HepG2 (cell line): ENCODE measurements around the gene INSYN2B. TPM values are rescaled to one million over a fixed set of nuclear protein-coding genes. Genes with fewer than 3 reads are reported as not detected.

Experiments used
- ATAC-seq: fragments of 200-7000 bp; cut with Tn5 transposase; 3 replicates; pipeline ENCODE4 v1.9.1; 2020; ENCODE audit warnings: mild to moderate bottlenecking, moderate library complexity
- BruUV-seq: library from RNA; stranded (reverse); fragments of 400-500 nt; replicated peaks from 2 replicates; lab custom pipeline; 2021; lab: Mats Ljungman, UMichigan
- CTCF ChIA-PET: fragments of 300-600 bp; formaldehyde crosslinking; extraction: SDS; loops from one replicate; lab custom pipeline; 2021; ENCODE audit warnings: low total read pairs, inconsistent platforms, low intra/inter-chr PET ratio; lab: Yijun Ruan, JAX
- POLR2A ChIA-PET: fragments of 350-600 bp; sonication (Branson Sonifier 250); formaldehyde crosslinking; loops from one replicate; lab custom pipeline; 2020; ENCODE audit warnings: antibody characterized with exemption, inconsistent platforms; lab: Yijun Ruan, JAX
- DNase-seq: peaks from one replicate; pipeline ENCODE4 v3.0.0-alpha.2; 2015; ENCODE audit warnings: low spot score
- FAIRE-seq: peaks from 3 replicates; lab custom pipeline; 2011; peaks lifted over from hg19 to GRCh38; lab: Jason Lieb, UNC
- H2AFZ ChIP-seq: one replicate; pipeline ENCODE4 v1.6.1; 2011; ENCODE audit warnings: low read length, inconsistent platforms
- H3K27ac ChIP-seq: fragments of 300-600 bp; 3 replicates; pipeline ENCODE4 v1.8.0; 2011; ENCODE audit warnings: mixed run types, mild to moderate bottlenecking, mixed read lengths, low read length, inconsistent platforms; ENCODE audit not compliant: insufficient read depth; ENCODE audit errors: extremely low read length
- H3K27me3 ChIP-seq, 2 experiments: fragments of 200-600 bp in 1 of 2; 2 replicates in 1 of 2; 3 replicates in 1 of 2; pipeline versions ENCODE4 v1.6.0 to v1.8.0; 2011; ENCODE audit warnings: low read length in 2 of 2, mild to moderate bottlenecking in 2 of 2, moderate library complexity in 2 of 2, inconsistent platforms in 1 of 2; ENCODE audit not compliant: insufficient read depth in 2 of 2, control insufficient read depth in 1 of 2
- H3K36me3 ChIP-seq, 2 experiments: fragments of 200-600 bp in 1 of 2; replicated peaks in 1 of 2; 2 replicates in 1 of 2; 3 replicates in 1 of 2; pipeline versions ENCODE4 v1.5.1 to v1.8.0; 2011; ENCODE audit warnings: low read length in 2 of 2, inconsistent platforms in 1 of 2; ENCODE audit not compliant: insufficient read depth in 2 of 2, control insufficient read depth in 1 of 2
- H3K4me1 ChIP-seq: 2 replicates; pipeline ENCODE4 v1.5.1; 2012; ENCODE audit warnings: low read length, inconsistent platforms; ENCODE audit not compliant: insufficient read depth
- H3K4me2 ChIP-seq: 2 replicates; pipeline ENCODE4 v1.6.0; 2011; ENCODE audit warnings: low read depth, low read length, inconsistent platforms
- H3K4me3 ChIP-seq, 3 experiments: fragments of 200-600 bp in 1 of 3; sonication (generic), shearing (Covaris generic) in 1 of 3; replicated peaks in 1 of 3; 2 replicates each; pipeline ENCODE4 v1.5.1; 2011 to 2016; ENCODE audit warnings: low read length in 3 of 3, inconsistent platforms in 2 of 3, low read depth in 2 of 3, mild to moderate bottlenecking in 2 of 3, control low read depth in 1 of 3, mixed read lengths in 1 of 3; ENCODE audit not compliant: insufficient read depth in 1 of 3
- H3K79me2 ChIP-seq: one replicate; pipeline ENCODE4 v1.6.1; 2011; ENCODE audit warnings: low read length, inconsistent platforms; ENCODE audit not compliant: insufficient read depth
- H3K9ac ChIP-seq: 2 replicates; pipeline ENCODE4 v1.6.0; 2011; ENCODE audit warnings: mild to moderate bottlenecking, low read depth, low read length, inconsistent platforms; ENCODE audit not compliant: insufficient read depth
- H3K9me3 ChIP-seq: 2 replicates; pipeline ENCODE4 v1.5.1; 2012; ENCODE audit warnings: mild to moderate bottlenecking, low read length
- H4K20me1 ChIP-seq: 2 replicates; pipeline ENCODE4 v1.6.0; 2011; ENCODE audit warnings: inconsistent platforms, mild to moderate bottlenecking, low read length, moderate library complexity; ENCODE audit not compliant: insufficient read depth
- FOXA3 ChIP-seq: IDR thresholded peaks from 2 replicates; pipeline ENCODE4 v1.6.1; 2016; ENCODE audit warnings: missing genetic modification reagents, missing compliant biosample characterization
- KDM3A ChIP-seq: IDR thresholded peaks from 2 replicates; pipeline ENCODE4 v1.6.1; 2018; ENCODE audit warnings: low read depth, missing compliant biosample characterization
- NCOR1 ChIP-seq: fragments of 200-600 bp; sonication (generic); IDR thresholded peaks from 2 replicates; pipeline ENCODE4 v1.7.0; 2017; ENCODE audit warnings: antibody characterized with exemption, low read length, borderline replicate concordance
- PRPF4 ChIP-seq: fragments of 200-400 bp; formaldehyde crosslinking; IDR thresholded peaks from 2 replicates; pipeline ENCODE4 v1.6.1; 2016; ENCODE audit warnings: low read length, low read depth; ENCODE audit not compliant: poor library complexity, severe bottlenecking
- U2AF1 ChIP-seq: fragments of 200-400 bp; formaldehyde crosslinking; optimal IDR thresholded peaks from 2 replicates; pipeline ENCODE3; 2017; ENCODE audit warnings: mild to moderate bottlenecking, low read depth, low read length
- ZMYM4 ChIP-seq: sonication (generic); formaldehyde crosslinking; IDR thresholded peaks from 2 replicates; pipeline ENCODE4 v1.8.1; 2023; ENCODE audit warnings: mild to moderate bottlenecking, missing genetic modification reagents
- ZNF354B ChIP-seq: sonication (generic); formaldehyde crosslinking; IDR thresholded peaks from 2 replicates; pipeline ENCODE4 v1.8.0; 2022; ENCODE audit warnings: mild to moderate bottlenecking, missing genetic modification reagents
- ZNF709 ChIP-seq: sonication (generic); formaldehyde crosslinking; IDR thresholded peaks from 2 replicates; pipeline ENCODE4 v1.5.0; 2020; ENCODE audit warnings: mild to moderate bottlenecking, missing genetic modification reagents
- ZNF746 ChIP-seq: sonication (generic); formaldehyde crosslinking; IDR thresholded peaks from 2 replicates; pipeline ENCODE4 v1.8.0; 2022; ENCODE audit warnings: mild to moderate bottlenecking, missing genetic modification reagents
- WGBS: methylation state at CpG from one replicate; pipeline ENCODE4 v1.1.6; 2017; ENCODE audit warnings: low lambda C conversion rate; 5-methylcytosine and 5-hydroxymethylcytosine counted together
- in situ Hi-C: cut with HindIII; loops from 2 replicates; pipeline ENCODE4 v1.10.0; 2017; ENCODE audit warnings: low pct_unique_long_range_greater_than_20kb; ENCODE audit not compliant: extremely low pct_ligation_motif_present
- intact Hi-C: fragments of 100-400 bp; cut with micrococcal nuclease; formaldehyde crosslinking; loops from one replicate; pipeline ENCODE4 v1.10.0; 2022; ENCODE audit not compliant: unreplicated experiment
- polyA plus RNA-seq, 8 experiments: library from polyadenylated mRNA; depleted of rRNA in 3 of 8; stranded (reverse) in 7 of 8; unstranded in 1 of 8; fragments of >200 nt; fragmentation: Illumina TruSeq in 4 of 8; extraction: Trizol in 4 of 8; gene quantifications; 2 replicates each; pipeline versions ENCODE4 v1.2.1 to v1.2.3, GENCODE V29; 2011 to 2016; ENCODE audit warnings: low read depth in 4 of 8, missing spikeins in 1 of 8, mixed read lengths in 1 of 8; ENCODE audit not compliant: insufficient read depth in 1 of 8
- total RNA-seq, 5 experiments: library from RNA; depleted of rRNA; stranded (reverse); fragments of >200 nt; fragmentation: Illumina TruSeq; extraction: Trizol; gene quantifications; 2 replicates each; pipeline ENCODE4 v1.2.3, GENCODE V29; 2016; ENCODE audit warnings: low read depth in 1 of 5
- TF ChIP-seq, protein P1 (sequence below): sonication (generic); formaldehyde crosslinking; IDR thresholded peaks from 2 replicates; pipeline ENCODE4 v1.4.0; 2020; ENCODE audit warnings: missing genetic modification reagents
- TF ChIP-seq, protein P2 (sequence below): sonication (generic); formaldehyde crosslinking; IDR thresholded peaks from 2 replicates; pipeline ENCODE4 v1.8.1; 2023; ENCODE audit warnings: mild to moderate bottlenecking, missing genetic modification reagents

The INSYN2B gene
- total and polyA plus RNA-seq, 2 of the 13 experiments (the other 11 are each of a cell fraction or from before 2014, with no cell fraction given): not detected

DNA sequence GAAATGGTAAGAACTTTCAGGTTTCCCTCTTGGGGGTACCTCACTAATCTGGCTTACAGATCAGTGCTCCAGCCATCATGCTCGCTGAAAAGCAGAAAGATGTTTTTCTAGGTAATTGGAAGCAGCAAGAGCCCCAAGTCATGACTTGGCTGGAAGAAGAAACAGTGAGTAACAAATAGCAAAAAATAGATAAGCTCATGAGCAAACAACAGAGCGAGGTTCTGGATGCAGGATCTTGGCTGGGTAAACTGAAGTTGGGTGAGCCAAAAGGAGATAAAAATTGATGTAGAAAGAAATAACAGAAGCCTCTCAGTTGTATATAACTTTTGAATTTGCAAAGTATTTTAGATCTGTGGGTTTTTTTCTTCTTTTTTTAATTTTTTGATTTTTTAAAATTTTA is 110.1 kb downstream of the INSYN2B start:
- H3K9ac ChIP-seq: no peak overlapping the region
- 2% methylated on average over 2 of the region's 2 CpGs for WGBS
- H3K27me3 ChIP-seq: no peaks in the 10 kb centered on the region
- FAIRE-seq (no peak), DNase-seq (no peak), ATAC-seq (no peak)
- no peak for TF ChIP-seq PRPF4
- TF ChIP-seq, protein P1, sequence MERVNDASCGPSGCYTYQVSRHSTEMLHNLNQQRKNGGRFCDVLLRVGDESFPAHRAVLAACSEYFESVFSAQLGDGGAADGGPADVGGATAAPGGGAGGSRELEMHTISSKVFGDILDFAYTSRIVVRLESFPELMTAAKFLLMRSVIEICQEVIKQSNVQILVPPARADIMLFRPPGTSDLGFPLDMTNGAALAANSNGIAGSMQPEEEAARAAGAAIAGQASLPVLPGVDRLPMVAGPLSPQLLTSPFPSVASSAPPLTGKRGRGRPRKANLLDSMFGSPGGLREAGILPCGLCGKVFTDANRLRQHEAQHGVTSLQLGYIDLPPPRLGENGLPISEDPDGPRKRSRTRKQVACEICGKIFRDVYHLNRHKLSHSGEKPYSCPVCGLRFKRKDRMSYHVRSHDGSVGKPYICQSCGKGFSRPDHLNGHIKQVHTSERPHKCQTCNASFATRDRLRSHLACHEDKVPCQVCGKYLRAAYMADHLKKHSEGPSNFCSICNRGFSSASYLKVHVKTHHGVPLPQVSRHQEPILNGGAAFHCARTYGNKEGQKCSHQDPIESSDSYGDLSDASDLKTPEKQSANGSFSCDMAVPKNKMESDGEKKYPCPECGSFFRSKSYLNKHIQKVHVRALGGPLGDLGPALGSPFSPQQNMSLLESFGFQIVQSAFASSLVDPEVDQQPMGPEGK (CRISPR knock-in tag): no peak
- TF ChIP-seq ZMYM4 (CRISPR knock-in tag): no peak
- TF ChIP-seq U2AF1: no peak
- TF ChIP-seq KDM3A: no peak
- TF ChIP-seq NCOR1: no peak
- TF ChIP-seq ZNF354B (CRISPR knock-in tag): no peak
- TF ChIP-seq FOXA3: no peak
- no peak for TF ChIP-seq ZNF709
- TF ChIP-seq, protein P2, sequence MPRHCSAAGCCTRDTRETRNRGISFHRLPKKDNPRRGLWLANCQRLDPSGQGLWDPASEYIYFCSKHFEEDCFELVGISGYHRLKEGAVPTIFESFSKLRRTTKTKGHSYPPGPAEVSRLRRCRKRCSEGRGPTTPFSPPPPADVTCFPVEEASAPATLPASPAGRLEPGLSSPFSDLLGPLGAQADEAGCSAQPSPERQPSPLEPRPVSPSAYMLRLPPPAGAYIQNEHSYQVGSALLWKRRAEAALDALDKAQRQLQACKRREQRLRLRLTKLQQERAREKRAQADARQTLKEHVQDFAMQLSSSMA (CRISPR knock-in tag): no peak
- TF ChIP-seq ZNF746 (CRISPR knock-in tag): no peak
- H3K79me2 ChIP-seq: no peaks in the 10 kb centered on the region
- ChIA-PET CTCF (no interaction called here), POLR2A (no interaction called here)
- in situ Hi-C loops: no loop called here
- no peaks in the 10 kb centered on the region for H3K36me3 ChIP-seq
- H3K4me1 ChIP-seq: no peaks in the 10 kb centered on the region
- no peak overlapping the region for H3K27ac ChIP-seq
- BruUV-seq: no TSS peak
- no peak overlapping the region for H2AFZ ChIP-seq
- no peak overlapping the region for H3K4me3 ChIP-seq
- intact Hi-C loops: no loop called here
- no peaks in the 10 kb centered on the region for H3K9me3 ChIP-seq
- H3K4me2 ChIP-seq: no peak overlapping the region
- no peaks in the 10 kb centered on the region for H4K20me1 ChIP-seq
